HepG2 (cell line): ENCODE data around the gene ABCA13. TPM values are rescaled to one million over a fixed set of nuclear protein-coding genes. Genes with fewer than 3 reads are reported as not detected.

Source experiments
- ATAC-seq: fragments of 200-7000 bp; cut with Tn5 transposase; 3 replicates; pipeline ENCODE4 v1.9.1; 2020; ENCODE audit warnings: mild to moderate bottlenecking, moderate library complexity
- BruUV-seq: library from RNA; stranded (reverse); fragments of 400-500 nt; replicated peaks from 2 replicates; lab custom pipeline; 2021; lab: Mats Ljungman, UMichigan
- CTCF ChIA-PET: fragments of 300-600 bp; formaldehyde crosslinking; extraction: SDS; loops from one replicate; lab custom pipeline; 2021; ENCODE audit warnings: low total read pairs, inconsistent platforms, low intra/inter-chr PET ratio; lab: Yijun Ruan, JAX
- POLR2A ChIA-PET: fragments of 350-600 bp; sonication (Branson Sonifier 250); formaldehyde crosslinking; loops from one replicate; lab custom pipeline; 2020; ENCODE audit warnings: antibody characterized with exemption, inconsistent platforms; lab: Yijun Ruan, JAX
- DNase-seq: peaks from one replicate; pipeline ENCODE4 v3.0.0-alpha.2; 2015; ENCODE audit warnings: low spot score
- FAIRE-seq: peaks from 3 replicates; lab custom pipeline; 2011; peaks lifted over from hg19 to GRCh38; lab: Jason Lieb, UNC
- H2AFZ ChIP-seq: one replicate; pipeline ENCODE4 v1.6.1; 2011; ENCODE audit warnings: low read length, inconsistent platforms
- H3K27ac ChIP-seq: fragments of 300-600 bp; 3 replicates; pipeline ENCODE4 v1.8.0; 2011; ENCODE audit warnings: mixed run types, mild to moderate bottlenecking, mixed read lengths, low read length, inconsistent platforms; ENCODE audit not compliant: insufficient read depth; ENCODE audit errors: extremely low read length
- H3K27me3 ChIP-seq, 2 experiments: fragments of 200-600 bp in 1 of 2; 2 replicates in 1 of 2; 3 replicates in 1 of 2; pipeline versions ENCODE4 v1.6.0 to v1.8.0; 2011; ENCODE audit warnings: low read length in 2 of 2, mild to moderate bottlenecking in 2 of 2, moderate library complexity in 2 of 2, inconsistent platforms in 1 of 2; ENCODE audit not compliant: insufficient read depth in 2 of 2, control insufficient read depth in 1 of 2
- H3K36me3 ChIP-seq, 2 experiments: fragments of 200-600 bp in 1 of 2; replicated peaks in 1 of 2; 2 replicates in 1 of 2; 3 replicates in 1 of 2; pipeline versions ENCODE4 v1.5.1 to v1.8.0; 2011; ENCODE audit warnings: low read length in 2 of 2, inconsistent platforms in 1 of 2; ENCODE audit not compliant: insufficient read depth in 2 of 2, control insufficient read depth in 1 of 2
- H3K4me1 ChIP-seq: 2 replicates; pipeline ENCODE4 v1.5.1; 2012; ENCODE audit warnings: low read length, inconsistent platforms; ENCODE audit not compliant: insufficient read depth
- H3K4me2 ChIP-seq: 2 replicates; pipeline ENCODE4 v1.6.0; 2011; ENCODE audit warnings: low read depth, low read length, inconsistent platforms
- H3K4me3 ChIP-seq, 3 experiments: fragments of 200-600 bp in 1 of 3; sonication (generic), shearing (Covaris generic) in 1 of 3; replicated peaks in 1 of 3; 2 replicates each; pipeline ENCODE4 v1.5.1; 2011 to 2016; ENCODE audit warnings: low read length in 3 of 3, inconsistent platforms in 2 of 3, low read depth in 2 of 3, mild to moderate bottlenecking in 2 of 3, control low read depth in 1 of 3, mixed read lengths in 1 of 3; ENCODE audit not compliant: insufficient read depth in 1 of 3
- H3K79me2 ChIP-seq: one replicate; pipeline ENCODE4 v1.6.1; 2011; ENCODE audit warnings: low read length, inconsistent platforms; ENCODE audit not compliant: insufficient read depth
- H3K9ac ChIP-seq: 2 replicates; pipeline ENCODE4 v1.6.0; 2011; ENCODE audit warnings: mild to moderate bottlenecking, low read depth, low read length, inconsistent platforms; ENCODE audit not compliant: insufficient read depth
- H3K9me3 ChIP-seq: 2 replicates; pipeline ENCODE4 v1.5.1; 2012; ENCODE audit warnings: mild to moderate bottlenecking, low read length
- H4K20me1 ChIP-seq: 2 replicates; pipeline ENCODE4 v1.6.0; 2011; ENCODE audit warnings: inconsistent platforms, mild to moderate bottlenecking, low read length, moderate library complexity; ENCODE audit not compliant: insufficient read depth
- EP300 ChIP-seq, 3 experiments: sonication (generic) in 1 of 3; formaldehyde crosslinking in 1 of 3; IDR thresholded peaks; 2 replicates each; pipeline versions ENCODE4 v1.5.1 to v1.6.1; 2011 to 2020; ENCODE audit warnings: low read depth in 2 of 3, low read length in 2 of 3, borderline replicate concordance in 1 of 3, improper control_type of control experiment in 1 of 3, mild to moderate bottlenecking in 1 of 3, missing genetic modification reagents in 1 of 3, moderate library complexity in 1 of 3
- MBD4 ChIP-seq: IDR thresholded peaks from 2 replicates; pipeline ENCODE4 v1.6.1; 2012; ENCODE audit warnings: low read length, inconsistent platforms, borderline replicate concordance
- PCBP2 ChIP-seq: fragments of 200-400 bp; formaldehyde crosslinking; optimal IDR thresholded peaks from 2 replicates; pipeline ENCODE3; 2018; ENCODE audit warnings: low read length, low read depth; ENCODE audit not compliant: poor library complexity, severe bottlenecking
- POLR2AphosphoS5 ChIP-seq: IDR thresholded peaks from 2 replicates; pipeline ENCODE4 v1.6.1; 2012; ENCODE audit warnings: low read depth, low read length
- SYNCRIP ChIP-seq: fragments of 200-400 bp; formaldehyde crosslinking; IDR thresholded peaks from 2 replicates; pipeline ENCODE4 v1.6.1; 2018; ENCODE audit warnings: mild to moderate bottlenecking, low read depth, low read length; ENCODE audit not compliant: insufficient read depth
- TAF15 ChIP-seq: fragments of 200-400 bp; formaldehyde crosslinking; IDR thresholded peaks from one replicate; pipeline ENCODE4 v1.6.1; 2018; ENCODE audit warnings: mild to moderate bottlenecking, low read depth, low read length; ENCODE audit not compliant: poor library complexity, severe bottlenecking
- ZFP82 ChIP-seq: sonication (generic); formaldehyde crosslinking; IDR thresholded peaks from 2 replicates; pipeline ENCODE4 v1.5.1; 2020; ENCODE audit warnings: mild to moderate bottlenecking, missing genetic modification reagents, borderline replicate concordance
- ZNF253 ChIP-seq: sonication (generic); formaldehyde crosslinking; IDR thresholded peaks from 2 replicates; pipeline ENCODE4 v1.8.0; 2022; ENCODE audit warnings: mild to moderate bottlenecking, missing genetic modification reagents, borderline replicate concordance
- ZNF256 ChIP-seq: sonication (generic); formaldehyde crosslinking; conservative IDR thresholded peaks from 2 replicates; pipeline ENCODE4 v1.4.0; 2020; ENCODE audit warnings: missing genetic modification reagents
- ZNF615 ChIP-seq: sonication (generic); formaldehyde crosslinking; IDR thresholded peaks from 2 replicates; pipeline ENCODE4 v1.5.0; 2020; ENCODE audit warnings: mild to moderate bottlenecking, missing genetic modification reagents, borderline replicate concordance
- ZNF781 ChIP-seq: sonication (generic); formaldehyde crosslinking; IDR thresholded peaks from 2 replicates; pipeline ENCODE4 v1.5.1; 2020; ENCODE audit warnings: borderline replicate concordance, mild to moderate bottlenecking, missing genetic modification reagents; ENCODE audit errors: not compliant biosample characterization
- ZNF878 ChIP-seq: sonication (generic); formaldehyde crosslinking; IDR thresholded peaks from 2 replicates; pipeline ENCODE4 v1.8.1; 2023; ENCODE audit warnings: mild to moderate bottlenecking, missing genetic modification reagents, moderate library complexity
- WGBS: methylation state at CpG from one replicate; pipeline ENCODE4 v1.1.6; 2017; ENCODE audit warnings: low lambda C conversion rate; 5-methylcytosine and 5-hydroxymethylcytosine counted together
- in situ Hi-C: cut with HindIII; loops from 2 replicates; pipeline ENCODE4 v1.10.0; 2017; ENCODE audit warnings: low pct_unique_long_range_greater_than_20kb; ENCODE audit not compliant: extremely low pct_ligation_motif_present
- intact Hi-C: fragments of 100-400 bp; cut with micrococcal nuclease; formaldehyde crosslinking; loops from one replicate; pipeline ENCODE4 v1.10.0; 2022; ENCODE audit not compliant: unreplicated experiment
- polyA plus RNA-seq, 8 experiments: library from polyadenylated mRNA; depleted of rRNA in 3 of 8; stranded (reverse) in 7 of 8; unstranded in 1 of 8; fragments of >200 nt; fragmentation: Illumina TruSeq in 4 of 8; extraction: Trizol in 4 of 8; gene quantifications; 2 replicates each; pipeline versions ENCODE4 v1.2.1 to v1.2.3, GENCODE V29; 2011 to 2016; ENCODE audit warnings: low read depth in 4 of 8, missing spikeins in 1 of 8, mixed read lengths in 1 of 8; ENCODE audit not compliant: insufficient read depth in 1 of 8
- total RNA-seq, 5 experiments: library from RNA; depleted of rRNA; stranded (reverse); fragments of >200 nt; fragmentation: Illumina TruSeq; extraction: Trizol; gene quantifications; 2 replicates each; pipeline ENCODE4 v1.2.3, GENCODE V29; 2016; ENCODE audit warnings: low read depth in 1 of 5
- TF ChIP-seq, protein P1 (sequence below): sonication (generic); formaldehyde crosslinking; IDR thresholded peaks from 2 replicates; pipeline ENCODE4 v1.5.0; 2020; ENCODE audit warnings: mild to moderate bottlenecking, missing genetic modification reagents

ABCA13 gene
- total and polyA plus RNA-seq, 2 of the 13 experiments (the other 11 are each of a cell fraction or from before 2014, with no cell fraction given) = 0.03 TPM; not detected in 1

DNA sequence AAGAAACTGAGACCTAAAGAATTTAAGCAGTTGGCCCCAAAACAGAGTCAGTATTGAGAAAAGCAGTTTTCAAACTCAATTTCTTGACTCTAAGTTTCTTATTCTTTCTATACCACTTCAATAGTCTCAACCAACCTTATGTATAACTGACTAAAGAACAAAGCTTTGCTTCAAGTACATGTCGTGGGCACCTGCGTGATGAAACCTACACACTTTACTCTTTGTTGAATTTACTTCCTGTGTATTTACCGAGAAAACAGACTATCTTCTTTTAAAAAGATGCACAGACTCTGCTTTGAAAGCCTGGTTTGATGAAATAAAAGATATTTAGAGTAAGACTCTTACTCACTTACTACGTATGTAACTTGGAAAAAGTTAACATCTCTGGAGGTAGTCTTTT lies 455.9 kb downstream of the ABCA13 start:
- H3K27me3 ChIP-seq = no peaks in the 10 kb centered on the region
- no TSS peak for BruUV-seq
- H3K79me2 ChIP-seq = no peaks in the 10 kb centered on the region
- H2AFZ ChIP-seq = no peak overlapping the region
- no peak for ATAC-seq
- TF ChIP-seq EP300 (IDR thresholded peaks at IDR 0.05; ENCODE audit: low read depth in 2 of 2, low read length in 2 of 2) (no peak), EP300 (CRISPR knock-in tag; IDR thresholded peaks at IDR 0.05; ENCODE audit: borderline replicate concordance) (no peak)
- POLR2A ChIA-PET = no interaction called here
- no peak overlapping the region for H3K9ac ChIP-seq
- in situ Hi-C loops = no loop called here
- no peak for FAIRE-seq
- H3K36me3 ChIP-seq = no peaks in the 10 kb centered on the region
- H3K4me2 ChIP-seq = no peak overlapping the region
- H3K4me1 ChIP-seq = no peaks in the 10 kb centered on the region
- no peaks in the 10 kb centered on the region for H4K20me1 ChIP-seq
- DNase-seq = no peak
- no peaks in the 10 kb centered on the region for H3K9me3 ChIP-seq
- H3K27ac ChIP-seq = no peak overlapping the region
- H3K4me3 ChIP-seq = no peak overlapping the region
- 24% methylated on average over 4 of the region's 4 CpGs for WGBS
- intact Hi-C loops = no loop called here
- CTCF ChIA-PET = no interaction called here

DNA sequence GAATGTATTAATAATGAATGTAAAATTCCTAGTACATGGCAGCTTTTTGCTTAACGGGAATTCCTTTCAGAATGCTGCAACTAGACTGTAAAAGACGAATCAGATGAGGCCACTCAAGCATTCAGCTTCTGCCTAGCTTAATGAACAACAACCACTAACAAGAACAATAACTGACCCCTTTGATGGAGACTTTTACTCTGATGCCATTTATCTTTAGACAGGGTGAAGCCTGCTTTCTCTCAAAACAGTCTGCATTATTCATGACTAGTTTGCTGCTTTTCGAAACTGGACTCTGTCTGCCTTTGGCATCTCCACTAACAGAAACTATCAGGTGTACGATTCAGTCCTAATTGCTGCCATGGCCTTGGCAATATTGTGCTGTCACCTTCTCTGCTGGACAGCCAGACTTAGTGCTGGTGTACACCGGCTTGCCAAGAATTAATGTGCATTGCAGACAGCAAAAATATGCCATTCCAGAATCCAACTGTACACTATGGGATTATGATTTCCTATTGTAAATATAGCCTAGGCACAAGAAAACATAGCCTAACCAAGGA lies 457.6 kb downstream of the ABCA13 start:
- H3K4me2 ChIP-seq = no peak overlapping the region
- H3K9me3 ChIP-seq = no peaks in the 10 kb centered on the region
- no peak overlapping the region for H3K4me3 ChIP-seq
- no peaks in the 10 kb centered on the region for H3K36me3 ChIP-seq
- ATAC-seq (no peak), FAIRE-seq (no peak), DNase-seq (no peak)
- ChIA-PET CTCF (no interaction called here), POLR2A (no interaction called here)
- H2AFZ ChIP-seq = no peak overlapping the region
- in situ Hi-C loops (no loop called here), intact Hi-C loops (no loop called here)
- no peaks in the 10 kb centered on the region for H3K79me2 ChIP-seq
- no peaks in the 10 kb centered on the region for H3K4me1 ChIP-seq
- no peak overlapping the region for H3K27ac ChIP-seq
- H3K27me3 ChIP-seq = no peaks in the 10 kb centered on the region
- 10% methylated on average over 5 of the region's 5 CpGs for WGBS
- BruUV-seq = no TSS peak
- H4K20me1 ChIP-seq = no peaks in the 10 kb centered on the region
- H3K9ac ChIP-seq = no peak overlapping the region
- TF ChIP-seq ZNF253 (no peak), PCBP2 (no peak), POLR2AphosphoS5 (no peak), TAF15 (no peak), ZNF615 (no peak), SYNCRIP (no peak), MBD4 (no peak), ZNF256 (no peak), ZNF878 (no peak), ZNF781 (CRISPR knock-in tag) (no peak), ZFP82 (CRISPR knock-in tag) (no peak)
- TF ChIP-seq, protein P1, sequence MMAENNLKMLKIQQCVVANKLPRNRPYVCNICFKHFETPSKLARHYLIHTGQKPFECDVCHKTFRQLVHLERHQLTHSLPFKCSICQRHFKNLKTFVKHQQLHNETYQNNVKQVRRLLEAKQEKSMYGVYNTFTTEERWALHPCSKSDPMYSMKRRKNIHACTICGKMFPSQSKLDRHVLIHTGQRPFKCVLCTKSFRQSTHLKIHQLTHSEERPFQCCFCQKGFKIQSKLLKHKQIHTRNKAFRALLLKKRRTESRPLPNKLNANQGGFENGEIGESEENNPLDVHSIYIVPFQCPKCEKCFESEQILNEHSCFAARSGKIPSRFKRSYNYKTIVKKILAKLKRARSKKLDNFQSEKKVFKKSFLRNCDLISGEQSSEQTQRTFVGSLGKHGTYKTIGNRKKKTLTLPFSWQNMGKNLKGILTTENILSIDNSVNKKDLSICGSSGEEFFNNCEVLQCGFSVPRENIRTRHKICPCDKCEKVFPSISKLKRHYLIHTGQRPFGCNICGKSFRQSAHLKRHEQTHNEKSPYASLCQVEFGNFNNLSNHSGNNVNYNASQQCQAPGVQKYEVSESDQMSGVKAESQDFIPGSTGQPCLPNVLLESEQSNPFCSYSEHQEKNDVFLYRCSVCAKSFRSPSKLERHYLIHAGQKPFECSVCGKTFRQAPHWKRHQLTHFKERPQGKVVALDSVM (CRISPR knock-in tag) = no peak
